C4-2B (cell line): Measurements from ENCODE around the gene TCFL5.
A peak's percentile ranks its signal among the peaks of the same experiment; 100 is the strongest.

Experiments
- H3K27ac ChIP-seq: fragments of 450-650 bp; 2 replicates; pipeline ENCODE4 v1.5.1; 2017
- CTCF ChIP-seq: fragments of 450-650 bp; conservative IDR thresholded peaks from 2 replicates; pipeline ENCODE4 v1.5.1; 2017; ENCODE audit warnings: mild to moderate bottlenecking
- ZFX ChIP-seq: fragments of 450-650 bp; IDR thresholded peaks from 2 replicates; pipeline ENCODE4 v1.6.1; 2017

TCFL5 gene

GRCh38 chr20:62832951-62833391, 28.7 kb downstream of the TCFL5 start:
- no peak for TF ChIP-seq CTCF
- TF ChIP-seq ZFX, result no peak
- H3K27ac ChIP-seq, result peak overlapping the region; percentile 81

GRCh38 chr20:62832212-62832922, 29.3 kb downstream of the TCFL5 start:
- no peak for TF ChIP-seq CTCF
- no peak for TF ChIP-seq ZFX
- H3K27ac ChIP-seq, result peak overlapping the region; percentile 81

- H3K27ac ChIP-seq, result peak overlapping the region; percentile 81
- no peak for TF ChIP-seq ZFX
- TF ChIP-seq CTCF, result no peak
These were observed 29.8 kb downstream of the TCFL5 start for GRCh38 chr20:62831854-62832211.

GRCh38 chr20:62831361-62831788, 30.2 kb downstream of the TCFL5 start:
- H3K27ac ChIP-seq, result peak overlapping the region; percentile 81
- TF ChIP-seq CTCF, result no peak

GRCh38 chr20:62830821-62831220, 30.8 kb downstream of the TCFL5 start:
- TF ChIP-seq ZFX (no peak), CTCF (no peak; the same call in 1 of the 2 replicates)
- H3K27ac ChIP-seq, result peak overlapping the region; percentile 81

GRCh38 chr20:62830251-62830650, 31.4 kb downstream of the TCFL5 start:
- TF ChIP-seq CTCF (no peak), ZFX (no peak)
- H3K27ac ChIP-seq, result no peak overlapping the region; the same call in 1 of the 2 replicates

GRCh38 chr20:62829231-62830230, 32.1 kb downstream of the TCFL5 start:
- TF ChIP-seq ZFX, result no peak
- H3K27ac ChIP-seq, result no peak overlapping the region; the same call in 1 of the 2 replicates
